ENCODE measurements around the gene FDPS.

Gene FDPS

GRCh38 chr1:155320661-155321617, 12.3 kb downstream of the FDPS start, which contains the start of gene RUSC1:
Gene RUSC1 (plus strand): TSS chr1:155320894. CDS start chr1:155321774, 880 bp downstream.
- TF ChIP-seq POLR2AphosphoS5 (IDR thresholded peaks at IDR 0.05; ENCODE audit: low read depth, low read length) (peak; percentile 78), TAF1 (IDR thresholded peaks at IDR 0.05; ENCODE audit: borderline replicate concordance, insufficient read depth, low read length) (no peak)

- TF ChIP-seq TAF1 (IDR thresholded peaks at IDR 0.05; ENCODE audit: borderline replicate concordance, insufficient read depth, low read length) (no peak), REST (IDR thresholded peaks at IDR 0.05; ENCODE audit: insufficient read depth in 1 of 2, low read depth in 2 of 2, low read length in 2 of 2) (no peak), FOXP2 (optimal IDR thresholded peaks at IDR 0.05; ENCODE audit: borderline replicate concordance, extremely low read depth, extremely low read length, insufficient read depth) (no peak), POLR2AphosphoS5 (IDR thresholded peaks at IDR 0.05; ENCODE audit: low read depth, low read length) (no peak), SIN3A (IDR thresholded peaks at IDR 0.05; ENCODE audit: borderline replicate concordance, insufficient read depth, low read length) (no peak)
These were observed 13.2 kb downstream of the FDPS start for GRCh38 chr1:155321639-155322503.

GRCh38 chr1:155322571-155322952, 13.9 kb downstream of the FDPS start:
- TF ChIP-seq SIN3A (IDR thresholded peaks at IDR 0.05; ENCODE audit: borderline replicate concordance, insufficient read depth, low read length) (no peak), TAF1 (IDR thresholded peaks at IDR 0.05; ENCODE audit: borderline replicate concordance, insufficient read depth, low read length) (no peak)

GRCh38 chr1:155322953-155323728, 14.5 kb downstream of the FDPS start:
- no peak for TF ChIP-seq FOXP2 (optimal IDR thresholded peaks at IDR 0.05; ENCODE audit: borderline replicate concordance, extremely low read depth, extremely low read length, insufficient read depth)
- TF ChIP-seq TAF1 (IDR thresholded peaks at IDR 0.05; ENCODE audit: borderline replicate concordance, insufficient read depth, low read length): 0 out of 2 replicates have a peak, but pooled peaks have one; percentile 12
- TF ChIP-seq SIN3A (IDR thresholded peaks at IDR 0.05; ENCODE audit: borderline replicate concordance, insufficient read depth, low read length): peak; percentile 8; the same call in 1 of the 2 replicates
- TF ChIP-seq REST (IDR thresholded peaks at IDR 0.05; ENCODE audit: insufficient read depth in 1 of 2, low read depth in 2 of 2, low read length in 2 of 2): 0 out of 4 replicates have a peak, but pooled peaks of 1 of the 2 experiments have one; percentile 12
- TF ChIP-seq POLR2AphosphoS5 (IDR thresholded peaks at IDR 0.05; ENCODE audit: low read depth, low read length): peak; percentile 63; the same call in 1 of the 2 replicates

GRCh38 chr1:155323729-155324036, 15.0 kb downstream of the FDPS start:
- TF ChIP-seq TAF1 (IDR thresholded peaks at IDR 0.05; ENCODE audit: borderline replicate concordance, insufficient read depth, low read length) (0 out of 2 replicates have a peak, but pooled peaks have one; percentile 31), FOXP2 (optimal IDR thresholded peaks at IDR 0.05; ENCODE audit: borderline replicate concordance, extremely low read depth, extremely low read length, insufficient read depth) (no peak), SIN3A (IDR thresholded peaks at IDR 0.05; ENCODE audit: borderline replicate concordance, insufficient read depth, low read length) (no peak), POLR2AphosphoS5 (IDR thresholded peaks at IDR 0.05; ENCODE audit: low read depth, low read length) (no peak)

GRCh38 chr1:155324037-155324716, 15.5 kb downstream of the FDPS start:
- TF ChIP-seq FOXP2 (optimal IDR thresholded peaks at IDR 0.05; ENCODE audit: borderline replicate concordance, extremely low read depth, extremely low read length, insufficient read depth) (no peak), POLR2AphosphoS5 (IDR thresholded peaks at IDR 0.05; ENCODE audit: low read depth, low read length) (peak; percentile 57), SIN3A (IDR thresholded peaks at IDR 0.05; ENCODE audit: borderline replicate concordance, insufficient read depth, low read length) (0 out of 2 replicates have a peak, but pooled peaks have one; percentile 22)
